GM12872 (cell line): ENCODE measurements around the gene DSC2.

Experiments used
- CTCF ChIP-seq: IDR thresholded peaks from 3 replicates; pipeline ENCODE4 v1.5.1; 2011; ENCODE audit warnings: low read depth, mild to moderate bottlenecking, low read length, moderate library complexity; ENCODE audit not compliant: insufficient read depth

DSC2 gene

GRCh38 chr18:31102025-31102684 lies at the start of gene DSC2:
Gene DSC2 (minus strand): TSS chr18:31102421. CDS start chr18:31101971, 450 bp downstream.
- TF ChIP-seq CTCF = no peak

GRCh38 chr18:31149351-31149750 lies 47.1 kb upstream of the DSC2 start:
- no peak for TF ChIP-seq CTCF

GRCh38 chr18:31148600-31148999 lies 46.4 kb upstream of the DSC2 start:
- no peak for TF ChIP-seq CTCF

DNA sequence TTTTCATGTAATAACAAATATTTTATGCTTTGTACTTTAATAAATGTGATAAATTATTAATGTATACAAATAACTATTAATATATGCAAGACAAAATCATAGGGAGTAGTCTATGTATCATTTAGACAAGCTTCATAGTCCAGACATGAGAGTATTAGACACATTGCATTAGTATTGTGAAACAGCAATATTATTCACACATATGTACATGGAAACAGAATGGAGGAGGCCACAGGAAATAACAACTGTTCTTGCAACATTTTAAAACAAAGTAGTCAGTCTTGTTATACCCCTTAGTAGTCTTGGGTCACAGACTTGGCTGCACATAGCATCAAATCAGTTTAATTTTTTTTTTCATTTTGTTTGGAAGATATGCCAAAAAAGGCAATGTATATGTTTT lies 44.6 kb upstream of the DSC2 start:
- no peak for TF ChIP-seq CTCF

DNA sequence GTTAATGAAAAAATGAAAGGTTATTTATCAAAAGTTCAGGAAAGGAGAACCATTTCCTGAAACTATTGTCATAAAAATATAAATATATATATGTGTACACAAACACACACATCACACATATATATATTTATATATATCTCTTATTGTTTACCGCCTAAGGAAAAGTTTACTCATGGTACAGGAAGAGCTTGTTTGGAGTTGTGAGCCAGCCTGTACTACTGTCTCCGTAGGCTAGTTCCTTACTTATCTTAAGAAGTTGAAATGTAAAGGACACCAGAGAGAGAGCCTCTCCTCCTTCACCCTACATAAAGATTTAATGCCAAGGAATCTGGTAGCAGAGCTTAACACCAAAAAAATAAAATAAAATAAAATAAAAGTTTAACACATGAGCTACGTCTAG lies 40.8 kb upstream of the DSC2 start:
- no peak for TF ChIP-seq CTCF

DNA sequence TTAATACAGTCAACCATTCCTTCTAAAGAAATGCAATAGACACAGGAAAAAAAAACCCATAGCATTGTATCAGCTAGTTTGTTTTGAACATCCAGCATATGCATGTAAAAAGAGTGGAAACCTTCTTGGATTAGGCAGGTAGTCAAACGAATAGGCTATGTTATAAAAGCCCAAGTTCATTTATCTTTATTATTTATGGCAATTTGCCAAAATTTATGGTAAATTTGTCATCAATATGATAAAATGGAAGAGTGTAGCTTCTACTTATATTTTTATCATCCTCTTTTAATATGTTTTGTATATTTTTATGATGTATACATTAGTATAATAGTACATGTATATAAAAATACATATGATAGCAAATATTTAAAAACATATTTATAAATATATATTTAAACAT lies 36.5 kb upstream of the DSC2 start:
- no peak for TF ChIP-seq CTCF

DNA sequence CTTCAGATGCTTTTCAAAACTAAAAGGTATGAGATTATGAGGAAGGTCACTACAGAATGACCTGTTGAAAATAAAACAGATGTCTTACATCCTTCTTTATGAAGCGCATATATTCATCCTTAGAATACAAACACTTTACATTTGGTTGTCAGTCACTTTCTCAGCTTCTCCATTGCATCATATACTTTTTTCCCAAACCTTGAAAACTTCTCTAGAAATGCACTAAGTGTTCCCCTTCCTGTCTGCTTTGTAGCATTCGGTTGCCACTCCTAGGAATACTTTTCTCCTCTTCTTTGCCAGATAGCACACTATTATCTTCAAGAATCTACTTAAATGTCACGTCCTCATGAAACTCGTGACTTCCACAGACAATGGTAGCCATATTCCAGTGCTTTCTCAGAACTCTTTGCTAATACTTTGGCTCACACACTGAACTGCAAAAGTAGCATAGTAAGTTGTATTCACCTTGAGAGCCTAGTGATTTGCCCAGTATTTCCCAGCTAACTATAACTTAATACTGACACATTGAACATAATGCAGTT lies 32.8 kb upstream of the DSC2 start:
- TF ChIP-seq CTCF = no peak
